CD4-positive, alpha-beta T cell treated with Interleukin-17A for 4 hours (primary cell): ENCODE data around the gene NPAS3.

ENCODE experiments used
- DNase-seq: peaks from one replicate; pipeline ENCODE4 v3.0.0-alpha.2; 2020; ENCODE audit warnings: mixed read lengths

NPAS3 gene

GRCh38 chr14:33566082-33566481 is 627.4 kb downstream of the NPAS3 start:
- DNase-seq: no peak

DNA sequence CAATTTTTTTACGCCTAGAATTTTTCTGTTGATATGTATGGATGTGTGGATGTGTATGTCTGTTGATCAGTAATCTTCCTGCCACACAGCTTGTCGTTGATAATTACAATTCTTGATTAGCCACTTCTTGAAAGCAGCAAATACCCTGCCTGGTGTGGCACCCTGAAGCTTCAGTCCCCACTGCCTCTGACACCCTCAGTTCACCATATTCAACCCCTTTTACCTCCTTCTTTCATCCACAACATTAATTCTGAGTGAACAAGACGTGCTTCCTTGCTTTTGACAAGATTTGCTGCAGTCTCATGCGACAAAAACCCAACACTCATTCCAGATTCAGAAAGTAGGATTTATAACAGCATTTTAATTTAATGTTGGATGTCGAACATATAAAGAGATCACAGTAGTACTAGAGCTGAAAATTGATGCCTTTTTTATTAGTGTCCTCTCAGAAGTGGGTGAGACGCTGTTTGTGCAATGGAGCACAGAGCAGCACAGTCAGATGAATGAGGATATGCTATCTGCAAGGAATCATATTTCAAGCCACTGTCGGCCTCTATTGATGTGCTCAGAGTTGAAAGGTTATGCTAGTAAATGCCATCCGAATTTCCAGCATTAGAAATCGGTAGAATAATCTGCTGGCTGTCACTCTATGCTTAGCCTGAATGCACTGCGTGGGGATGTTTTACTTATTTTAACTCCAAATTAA is 628.5 kb downstream of the NPAS3 start:
- no peak for DNase-seq

DNA sequence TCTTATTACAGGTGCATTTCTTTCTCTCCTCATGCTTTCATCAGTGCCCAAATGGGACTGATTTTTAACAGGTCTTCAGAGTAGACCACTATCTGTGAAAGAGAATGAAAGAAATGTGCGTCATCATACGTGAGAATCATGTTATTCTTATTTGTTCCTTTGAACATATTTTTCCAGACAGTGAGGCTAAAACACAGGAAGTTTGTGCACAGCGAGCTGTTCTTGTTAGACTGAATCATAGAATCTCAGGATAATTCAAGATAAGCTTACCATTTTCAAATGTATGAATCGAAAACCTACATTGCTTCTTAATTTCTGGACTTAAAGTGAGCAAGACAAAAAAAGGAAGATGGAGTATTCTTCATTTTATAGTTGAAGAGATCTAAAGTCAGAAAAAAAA is 629.1 kb downstream of the NPAS3 start:
- no peak for DNase-seq

DNA sequence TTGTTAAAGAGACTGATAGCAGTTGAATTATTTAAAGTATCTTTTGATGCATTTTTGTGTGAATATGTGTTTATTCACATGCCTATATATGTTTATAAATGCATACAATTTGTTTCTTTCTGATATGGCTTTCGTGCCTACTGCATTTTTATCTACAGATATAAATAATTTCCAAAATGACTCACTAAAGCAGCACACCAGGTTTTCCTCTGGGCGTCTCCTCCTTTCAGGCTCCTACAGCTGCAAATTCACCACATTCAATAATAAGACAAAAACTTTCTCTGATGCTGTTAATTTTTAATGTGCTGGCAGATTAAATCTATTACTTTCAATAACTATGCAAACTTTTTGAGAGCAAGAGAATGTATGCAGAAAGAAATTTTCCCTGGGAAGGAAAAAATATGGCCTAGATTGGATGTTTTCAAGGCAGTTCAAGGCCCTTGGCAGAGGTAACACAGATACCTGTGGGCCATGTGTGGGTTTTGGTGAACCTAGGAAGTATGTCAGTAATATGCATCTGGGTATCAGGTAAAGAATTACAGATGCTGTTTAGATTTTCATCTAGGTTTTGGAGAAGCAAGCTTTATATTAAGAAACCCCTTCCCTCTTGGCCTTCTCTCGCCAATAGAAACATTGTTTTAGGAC is 630.4 kb downstream of the NPAS3 start:
- no peak for DNase-seq

- DNase-seq: no peak
Measured at GRCh38 chr14:33569821-33570687, 631.4 kb downstream of the NPAS3 start.

GRCh38 chr14:33570694-33571310 is 632.1 kb downstream of the NPAS3 start:
- no peak for DNase-seq

DNA sequence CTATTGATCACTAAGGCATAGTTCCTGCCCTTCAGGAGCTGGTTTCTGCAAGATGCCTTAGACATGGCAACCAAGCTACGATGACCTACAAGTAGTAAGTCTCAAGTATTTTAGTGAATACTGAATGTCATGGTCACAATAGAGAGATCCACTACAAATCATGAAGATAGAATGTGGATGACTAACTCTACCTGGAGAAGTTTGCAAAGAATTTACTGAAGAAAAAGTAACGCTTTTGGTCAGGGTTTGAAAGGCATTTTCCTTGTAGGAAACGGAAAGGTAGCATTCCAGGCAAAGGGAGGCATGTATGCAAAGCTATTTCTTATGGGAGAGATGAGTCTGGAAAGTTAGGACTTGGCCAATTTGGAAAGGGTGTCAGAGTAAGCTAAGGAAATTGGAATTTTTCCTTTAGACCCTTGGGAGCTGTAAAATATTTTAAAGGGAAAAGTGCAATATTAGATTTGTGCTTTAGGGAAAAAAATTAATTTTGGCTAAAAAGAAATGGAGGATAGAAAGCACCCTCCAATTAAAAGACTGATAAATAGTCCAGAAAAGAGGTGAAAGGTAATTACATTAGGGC is 634.7 kb downstream of the NPAS3 start:
- no peak for DNase-seq

DNA sequence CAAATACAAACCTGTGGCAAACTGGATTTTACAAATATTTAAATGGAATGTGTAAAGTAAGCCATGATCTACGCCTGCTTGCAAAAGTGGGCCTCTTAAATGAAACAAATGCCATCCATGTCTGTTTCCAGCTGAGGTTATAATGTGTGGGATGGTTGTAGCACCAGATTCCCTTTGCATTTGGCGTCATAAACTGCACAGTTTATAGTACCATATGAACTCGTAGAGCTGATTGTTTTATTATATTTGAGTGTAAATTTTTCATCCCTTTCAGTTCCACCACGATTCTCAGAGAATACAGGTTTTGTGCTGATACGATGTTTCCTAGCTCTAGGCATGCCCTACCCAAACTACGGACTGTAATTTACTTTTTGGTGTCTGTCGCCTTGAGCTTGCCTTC is 637.3 kb downstream of the NPAS3 start:
- no peak for DNase-seq

GRCh38 chr14:33578461-33579216 is 640.0 kb downstream of the NPAS3 start:
- DNase-seq: no peak

DNA sequence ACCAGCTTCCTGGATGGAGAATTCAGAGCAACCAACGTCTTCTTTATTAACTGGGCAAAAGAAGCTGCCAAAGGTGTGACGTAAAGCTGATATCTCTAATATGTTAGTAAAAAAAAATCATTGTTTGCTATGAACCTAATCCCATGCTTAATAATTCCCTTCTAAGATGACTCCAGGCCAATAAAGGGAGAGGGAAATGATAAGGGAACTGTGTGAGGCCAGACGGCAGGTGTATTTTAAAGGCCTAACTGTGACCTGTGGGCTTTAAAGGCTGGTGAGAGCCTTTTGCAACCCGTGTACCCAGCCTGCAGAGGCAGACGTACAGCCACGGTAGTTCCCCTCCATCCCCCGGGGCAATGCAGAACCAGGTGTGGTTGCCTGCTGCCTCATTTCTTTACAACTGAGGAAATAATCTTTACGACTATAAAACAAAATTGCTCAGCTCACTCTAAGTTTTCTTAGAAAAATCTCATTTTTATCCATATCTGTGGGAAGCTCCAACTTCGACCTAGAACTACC is 641.6 kb downstream of the NPAS3 start:
- no peak for DNase-seq

DNA sequence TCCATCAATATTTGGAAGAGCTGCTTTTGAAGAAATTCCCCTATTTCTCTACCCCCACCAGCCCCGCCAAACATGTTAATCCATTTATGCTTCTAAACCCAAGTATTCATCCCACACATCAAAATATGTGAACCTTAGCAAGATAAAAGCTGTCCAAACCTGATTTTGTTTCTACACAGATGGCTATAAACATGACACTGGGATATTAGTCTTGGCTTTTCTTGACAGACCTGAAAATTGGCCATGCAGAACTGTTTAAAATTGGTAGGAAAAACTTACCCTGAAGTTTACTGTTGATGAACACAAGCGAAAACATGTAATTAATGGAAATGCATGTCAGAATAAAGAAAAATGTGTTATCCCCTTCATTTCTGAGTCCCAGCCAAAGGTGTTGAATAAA is 642.2 kb downstream of the NPAS3 start:
- no peak for DNase-seq

GRCh38 chr14:33584697-33585096 is 646.0 kb downstream of the NPAS3 start:
- DNase-seq: no peak

- DNase-seq: no peak
Measured at GRCh38 chr14:33586806-33587205, 648.1 kb downstream of the NPAS3 start.

DNA sequence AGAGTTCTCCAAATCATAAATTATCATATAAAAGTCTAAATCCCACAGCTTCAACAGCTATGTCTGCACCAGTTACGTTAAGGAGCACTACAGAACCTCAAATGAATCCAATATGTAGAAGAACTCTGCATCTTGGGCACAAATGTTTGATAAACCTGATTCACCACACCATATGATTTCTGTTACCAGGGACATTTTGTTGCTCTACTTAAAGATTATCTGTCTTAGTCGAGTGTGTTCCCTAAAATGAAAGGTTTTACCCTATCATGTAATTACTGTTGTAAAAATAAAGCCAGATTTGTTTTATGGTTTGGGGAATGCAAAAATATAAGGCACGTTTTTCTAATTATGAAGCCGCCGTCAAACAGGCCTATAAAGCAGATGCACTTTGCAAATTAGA is 649.1 kb downstream of the NPAS3 start:
- no peak for DNase-seq

DNA sequence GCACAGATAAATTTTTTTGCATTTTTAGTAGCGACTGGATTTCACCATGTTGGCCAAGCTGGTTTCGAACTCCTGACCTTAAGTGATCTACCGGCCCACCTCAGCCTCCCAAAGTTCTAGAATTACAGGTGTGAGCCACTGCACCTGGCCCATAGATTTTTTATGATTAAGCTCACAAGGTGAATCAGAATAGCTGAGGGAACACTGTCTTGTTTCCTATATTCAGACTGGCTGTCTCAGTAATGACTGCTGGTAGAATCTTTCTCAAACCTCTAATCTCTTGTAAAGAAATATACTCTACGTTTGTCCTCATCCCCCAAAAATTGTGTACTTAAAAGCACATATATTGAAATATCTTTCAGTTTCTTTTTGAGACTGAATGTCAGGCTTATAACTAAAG is 650.1 kb downstream of the NPAS3 start:
- DNase-seq: no peak

GRCh38 chr14:33589334-33589733 is 650.7 kb downstream of the NPAS3 start:
- no peak for DNase-seq

GRCh38 chr14:33590891-33591630 is 652.4 kb downstream of the NPAS3 start:
- DNase-seq: no peak

- no peak for DNase-seq
Measured at GRCh38 chr14:33592297-33592696, 653.6 kb downstream of the NPAS3 start.

GRCh38 chr14:33596211-33597080 is 657.8 kb downstream of the NPAS3 start:
- no peak for DNase-seq

- DNase-seq: no peak
Measured at GRCh38 chr14:33598582-33598981, 659.9 kb downstream of the NPAS3 start.
